IPS-NIHi7 (cell line): Measurements from ENCODE around the gene GFOD2.

Source experiments
- DNase-seq: peaks from one replicate; pipeline ENCODE4 v3.0.0; 2012; ENCODE audit warnings: mixed read lengths; ENCODE audit errors: extremely low spot score

GFOD2 gene

GRCh38 chr16:67645397-67646121 is 73.6 kb downstream of the GFOD2 start:
- no peak for DNase-seq

- DNase-seq: no peak
These were observed 75.1 kb downstream of the GFOD2 start for GRCh38 chr16:67644038-67644437.

- DNase-seq: no peak
These were observed 77.1 kb downstream of the GFOD2 start for GRCh38 chr16:67641779-67642708.

- DNase-seq: no peak
These were observed 81.5 kb downstream of the GFOD2 start for GRCh38 chr16:67637625-67638024.

GRCh38 chr16:67636713-67637112 is 82.4 kb downstream of the GFOD2 start:
- no peak for DNase-seq

- no peak for DNase-seq
These were observed 86.5 kb downstream of the GFOD2 start for GRCh38 chr16:67632415-67633172.

- no peak for DNase-seq
These were observed 90.9 kb downstream of the GFOD2 start for GRCh38 chr16:67628216-67628615.
